GM19328 (cell line): ENCODE results near the gene ARHGEF40.

ENCODE experiments used
- ATAC-seq: cut with Tn5 transposase; IDR thresholded peaks from one replicate; pipeline ENCODE4 v1.9.1; 2021; ENCODE audit warnings: mild to moderate bottlenecking, moderate library complexity; ENCODE audit not compliant: unreplicated experiment

ARHGEF40 gene

DNA sequence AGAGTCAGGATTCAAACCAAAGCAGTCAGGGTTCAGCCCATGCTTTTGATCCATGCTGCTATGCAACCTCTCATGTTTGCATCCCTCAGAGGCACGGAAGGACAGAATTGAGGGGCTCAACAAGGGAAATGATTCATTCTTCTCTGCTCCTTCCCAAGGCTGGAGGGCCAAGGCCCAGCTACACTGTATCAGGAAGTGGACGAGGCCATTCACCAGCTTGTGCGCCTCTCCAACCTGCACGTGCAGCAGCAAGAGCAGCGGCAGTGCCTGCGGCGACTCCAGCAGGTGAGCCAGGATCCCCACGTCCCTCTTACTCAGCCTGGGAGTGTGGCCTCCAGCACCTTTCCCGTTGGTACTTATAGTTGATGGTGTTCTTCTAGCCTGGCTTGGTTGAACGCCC, 8.6 kb downstream of the ARHGEF40 start:
- ATAC-seq, result no peak

DNA sequence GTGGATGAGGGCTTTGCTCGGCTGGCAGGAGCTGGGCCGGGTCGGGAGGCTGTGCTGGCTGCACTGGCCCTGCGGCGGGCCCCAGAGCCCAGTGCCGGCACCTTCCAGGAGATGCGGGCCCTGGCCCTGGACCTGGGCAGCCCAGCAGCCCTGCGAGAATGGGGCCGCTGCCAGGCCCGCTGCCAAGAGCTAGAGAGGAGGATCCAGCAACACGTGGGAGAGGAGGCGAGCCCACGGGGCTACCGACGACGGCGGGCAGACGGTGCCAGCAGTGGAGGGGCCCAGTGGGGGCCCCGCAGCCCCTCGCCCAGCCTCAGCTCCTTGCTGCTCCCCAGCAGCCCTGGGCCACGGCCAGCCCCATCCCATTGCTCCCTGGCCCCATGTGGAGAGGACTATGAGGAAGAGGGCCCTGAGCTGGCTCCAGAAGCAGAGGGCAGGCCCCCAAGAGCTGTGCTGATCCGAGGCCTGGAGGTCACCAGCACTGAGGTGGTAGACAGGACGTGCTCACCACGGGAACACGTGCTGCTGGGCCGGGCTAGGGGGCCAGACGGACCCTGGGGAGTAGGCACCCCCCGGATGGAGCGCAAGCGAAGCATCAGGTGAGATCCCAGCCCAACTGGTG, 11.5 kb downstream of the ARHGEF40 start:
- no peak for ATAC-seq

DNA sequence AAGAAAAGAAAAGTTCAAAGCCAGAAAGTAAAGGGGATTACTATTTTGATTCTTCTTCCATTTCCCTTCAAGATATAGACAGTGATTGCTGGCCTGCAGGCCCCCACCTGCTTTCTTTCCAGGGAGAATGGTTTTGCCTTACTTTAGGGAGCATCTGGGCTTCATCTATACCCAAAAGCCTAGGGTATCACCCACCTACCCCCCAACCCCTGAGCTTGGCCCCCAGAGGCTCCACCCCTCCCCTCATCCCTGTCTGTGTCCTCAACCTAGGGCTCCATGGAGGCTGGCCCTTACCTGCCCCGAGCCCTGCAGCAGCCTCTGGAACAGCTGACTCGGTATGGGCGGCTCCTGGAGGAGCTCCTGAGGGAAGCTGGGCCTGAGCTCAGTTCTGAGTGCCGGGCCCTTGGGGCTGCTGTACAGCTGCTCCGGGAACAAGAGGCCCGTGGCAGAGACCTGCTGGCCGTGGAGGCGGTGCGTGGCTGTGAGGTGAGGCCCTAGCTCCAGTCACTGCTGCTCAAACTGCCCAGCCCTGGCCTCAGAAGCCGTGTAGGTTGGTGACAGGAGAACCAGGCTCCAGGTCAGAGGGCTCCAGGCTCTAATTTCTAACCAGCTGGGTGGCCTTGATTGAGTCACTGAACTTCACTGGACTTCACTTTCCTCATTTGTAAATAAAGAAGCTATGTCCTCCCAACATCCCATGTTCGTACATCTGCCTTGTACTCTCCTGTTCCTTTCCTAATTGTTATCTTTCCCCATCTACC, 13.6 kb downstream of the ARHGEF40 start:
- no peak for ATAC-seq

DNA sequence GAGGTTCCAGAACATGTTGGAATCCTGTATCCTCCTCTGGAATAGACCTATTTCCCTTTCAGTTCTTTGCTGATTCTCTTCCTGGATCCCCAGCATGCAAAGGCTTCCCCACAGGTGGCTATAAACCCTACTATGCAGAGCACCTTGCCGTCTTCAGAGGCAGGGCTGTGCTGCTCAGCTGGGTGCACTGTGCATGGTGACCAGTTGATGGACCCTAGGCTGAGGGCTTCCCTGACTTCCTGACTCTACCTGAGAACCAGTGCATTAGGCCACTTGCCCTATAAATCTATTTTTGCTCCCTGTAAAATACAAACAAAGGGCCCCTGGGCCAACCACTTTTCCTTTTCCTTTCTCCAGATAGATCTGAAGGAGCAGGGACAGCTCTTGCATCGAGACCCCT, 14.3 kb downstream of the ARHGEF40 start:
- ATAC-seq, result no peak

DNA sequence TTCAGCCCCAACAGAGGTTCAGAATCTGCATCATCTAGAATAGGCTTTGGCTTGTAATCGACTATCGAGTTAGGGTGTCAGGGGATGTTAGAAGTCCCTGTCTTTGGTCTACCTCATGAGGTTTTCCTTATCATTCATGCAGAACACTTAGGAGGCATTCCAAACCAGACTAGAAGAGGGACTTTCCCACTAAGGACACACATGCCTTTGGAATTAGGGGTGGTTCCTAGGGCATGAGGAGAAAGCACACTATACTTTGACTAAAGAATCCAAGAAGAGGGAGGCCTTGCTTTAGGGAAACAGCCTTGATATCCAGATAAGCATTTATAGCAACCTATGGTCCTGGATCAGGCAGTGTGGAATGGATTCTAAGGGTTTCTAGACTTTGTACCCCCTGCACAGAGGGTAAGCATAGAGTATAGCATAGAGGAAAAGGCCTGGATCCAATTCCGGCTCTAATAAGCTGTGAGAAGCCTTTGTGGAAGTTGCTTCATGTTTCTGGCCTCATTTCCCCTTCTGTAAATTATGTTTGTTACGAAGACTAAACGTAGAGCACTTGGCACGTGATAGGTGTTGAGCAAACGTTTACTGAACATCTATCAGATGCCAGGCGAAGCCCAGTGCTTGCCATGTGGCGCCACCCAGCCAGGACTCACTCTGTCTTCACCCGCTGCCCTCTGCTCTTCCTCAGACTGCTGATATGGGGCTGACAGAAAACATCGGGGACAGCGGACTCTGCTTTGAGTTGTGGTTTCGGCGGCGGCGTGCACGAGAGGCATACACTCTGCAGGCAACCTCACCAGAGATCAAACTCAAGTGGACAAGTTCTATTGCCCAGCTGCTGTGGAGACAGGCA, 15.1 kb downstream of the ARHGEF40 start:
- ATAC-seq, result no peak

DNA sequence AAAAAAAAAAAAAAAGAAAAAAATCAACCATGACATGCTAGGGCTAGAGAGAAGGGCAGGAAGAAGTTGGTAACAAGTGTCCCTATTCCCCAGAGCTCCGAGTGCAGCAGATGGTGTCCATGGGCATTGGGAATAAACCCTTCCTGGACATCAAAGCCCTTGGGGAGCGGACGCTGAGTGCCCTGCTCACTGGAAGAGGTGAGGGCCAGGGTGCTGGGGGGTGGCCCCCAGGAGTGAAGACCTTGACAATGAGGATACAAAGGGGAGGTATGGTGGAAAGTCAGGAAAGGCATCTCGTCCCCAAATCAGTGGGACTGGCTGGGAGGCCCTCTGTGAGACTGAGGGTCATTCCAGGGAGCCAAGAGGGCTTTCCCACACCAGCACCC, 16.8 kb downstream of the ARHGEF40 start:
- no peak for ATAC-seq

DNA sequence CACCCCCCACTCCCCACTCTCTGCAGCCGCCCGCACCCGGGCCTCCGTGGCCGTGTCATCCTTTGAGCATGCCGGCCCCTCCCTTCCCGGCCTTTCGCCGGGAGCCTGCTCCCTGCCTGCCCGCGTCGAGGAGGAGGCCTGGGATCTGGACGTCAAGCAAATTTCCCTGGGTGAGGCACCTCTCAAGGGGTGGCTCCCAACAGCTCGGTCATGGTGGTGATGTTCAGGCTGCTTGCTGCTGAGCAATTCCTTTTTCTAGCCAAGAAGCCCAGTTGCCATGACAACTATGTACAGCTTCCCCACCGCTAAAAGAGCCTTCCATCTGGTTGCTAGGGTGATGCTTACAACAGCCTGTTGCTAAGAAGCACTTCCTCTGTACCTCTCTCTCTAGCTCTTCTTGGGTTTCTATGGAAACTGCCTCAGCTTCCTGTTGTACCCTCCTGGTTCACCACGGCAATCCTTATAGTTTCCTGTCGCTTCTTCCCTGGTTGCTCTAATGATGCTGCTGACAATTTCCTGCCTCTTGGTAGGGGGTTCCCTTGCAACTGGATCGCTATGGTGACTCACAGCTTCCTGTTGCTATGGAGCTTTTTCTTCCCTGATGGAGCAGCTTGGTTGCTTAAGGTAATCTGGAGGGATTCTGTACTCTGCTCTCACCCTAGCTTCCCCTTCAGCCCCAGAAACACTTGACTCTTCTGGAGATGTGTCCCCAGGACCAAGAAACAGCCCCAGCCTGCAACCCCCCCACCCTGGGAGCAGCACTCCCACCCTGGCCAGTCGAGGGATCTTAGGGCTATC, 17.4 kb downstream of the ARHGEF40 start:
- ATAC-seq, result peak; percentile 61

DNA sequence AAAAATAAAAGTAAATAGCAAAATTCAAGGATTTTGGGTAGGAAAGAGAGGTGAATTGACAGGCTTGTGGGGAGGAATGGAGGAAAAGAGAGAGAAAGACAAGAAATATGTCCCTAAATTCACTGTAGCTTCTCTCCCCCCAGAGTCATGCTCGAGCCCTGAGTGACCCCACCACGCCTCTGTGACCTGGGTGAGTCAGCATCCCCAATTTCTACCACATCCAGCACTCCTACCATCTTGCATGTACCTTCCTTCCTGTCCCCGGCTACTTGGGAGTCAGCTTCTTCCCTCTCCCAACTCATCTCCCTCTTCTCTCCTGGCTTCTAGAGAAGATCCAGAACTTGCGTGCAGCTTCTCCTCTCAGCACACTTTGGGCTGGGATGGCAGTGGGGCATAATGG, 18.6 kb downstream of the ARHGEF40 start:
- no peak for ATAC-seq

DNA sequence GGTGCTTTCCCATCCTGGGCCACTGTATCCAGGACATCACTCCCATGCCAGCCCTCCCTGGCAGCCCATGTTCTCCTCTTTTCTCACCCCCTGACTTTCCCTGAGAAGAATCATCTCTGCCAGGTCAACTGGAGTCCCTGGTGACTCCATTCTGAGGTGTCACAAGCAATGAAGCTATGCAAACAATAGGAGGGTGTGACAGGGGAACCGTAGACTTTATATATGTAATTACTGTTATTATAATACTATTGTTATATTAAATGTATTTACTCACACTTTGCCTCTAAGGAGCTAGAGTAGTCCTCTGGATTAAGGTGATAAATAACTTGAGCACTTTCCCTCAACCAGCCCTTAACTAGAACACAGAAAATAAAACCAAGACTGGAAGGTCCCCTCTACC, 19.2 kb downstream of the ARHGEF40 start:
- no peak for ATAC-seq

DNA sequence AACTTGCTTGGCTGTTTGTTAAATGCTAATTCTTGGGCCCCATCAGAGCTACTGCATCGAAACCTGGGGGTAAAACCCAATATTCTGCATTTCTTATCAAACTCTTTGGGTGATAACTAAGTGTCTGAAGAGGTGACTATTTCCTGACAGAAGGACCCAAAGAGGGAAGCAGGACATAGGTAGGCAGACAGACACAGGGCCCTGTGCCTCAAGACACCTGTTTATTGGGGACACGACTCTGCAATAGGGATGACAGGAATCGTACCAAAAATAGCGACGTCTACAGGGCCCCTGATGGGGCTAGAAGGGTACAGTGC, 19.7 kb downstream of the ARHGEF40 start:
- ATAC-seq, result no peak

DNA sequence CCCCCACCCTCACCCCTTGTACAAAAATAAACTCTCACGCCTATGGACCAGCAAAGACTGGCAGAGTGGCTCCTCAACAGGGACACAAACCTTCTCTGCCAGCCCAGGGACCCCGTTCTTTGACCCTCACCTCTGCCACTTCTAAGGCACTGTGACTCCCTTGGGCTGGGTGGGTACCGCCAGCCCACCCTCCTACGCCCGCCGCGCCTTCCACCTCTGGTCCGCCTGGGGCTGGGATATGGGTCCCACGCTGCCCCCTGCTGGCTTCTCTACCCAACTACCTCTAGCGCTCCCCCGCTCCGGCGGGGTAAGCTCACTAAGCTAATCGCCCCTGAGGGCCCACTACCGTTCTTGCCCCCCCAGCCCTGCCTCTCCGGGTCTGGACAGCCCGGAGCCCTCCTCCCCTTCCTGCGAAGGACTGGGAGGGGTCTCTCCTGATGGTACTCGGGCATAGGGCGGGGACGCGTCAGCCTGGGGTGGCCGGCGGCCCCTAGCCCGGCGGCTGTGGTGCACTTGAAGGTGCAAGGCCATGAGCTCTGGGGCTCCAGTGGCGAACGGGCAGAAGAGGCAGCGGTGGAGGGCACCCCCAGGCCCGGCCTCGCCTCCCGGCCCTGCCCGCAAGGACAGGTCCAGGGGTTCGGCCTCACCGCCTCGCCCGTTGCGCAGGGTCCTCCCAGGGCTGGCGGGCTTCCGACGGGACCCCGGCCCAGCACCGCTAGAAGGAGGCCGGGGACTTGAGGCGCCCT, 20.3 kb downstream of the ARHGEF40 start:
- no peak for ATAC-seq

DNA sequence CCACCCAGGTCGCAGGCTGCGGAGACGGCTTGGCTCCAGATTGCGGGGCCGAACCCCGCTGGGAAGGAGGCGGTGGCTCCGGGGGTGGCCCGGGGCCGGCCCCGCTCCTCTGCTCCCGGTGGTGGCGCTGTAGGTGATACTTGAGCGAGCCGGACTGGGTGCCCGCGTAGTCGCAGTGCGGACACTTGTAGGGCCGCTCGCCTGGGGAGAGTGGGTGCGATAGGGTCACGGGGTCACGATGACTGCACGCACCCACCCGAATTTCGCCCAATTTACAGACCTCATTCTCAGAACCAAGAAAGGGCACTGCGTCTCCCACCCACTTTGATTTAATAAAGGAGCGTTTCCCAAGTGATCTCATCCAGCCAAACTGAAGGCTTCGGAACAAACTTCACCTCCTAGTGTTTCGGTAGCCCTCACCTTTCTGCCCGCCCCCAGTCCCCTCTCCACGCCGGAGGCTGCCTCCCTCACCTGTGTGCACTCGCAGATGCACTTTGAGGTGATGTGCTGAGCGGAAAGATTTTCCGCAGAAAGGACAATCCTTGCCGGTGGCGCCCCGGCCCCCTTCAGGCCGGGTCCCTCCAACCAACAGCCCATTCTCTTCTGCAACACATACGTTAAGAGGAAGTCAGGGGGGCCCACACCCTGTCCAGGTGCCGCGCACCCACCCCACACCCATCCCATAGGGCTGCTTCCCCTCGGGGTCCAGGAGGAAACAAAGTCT, 21.0 kb downstream of the ARHGEF40 start:
- ATAC-seq, result no peak

DNA sequence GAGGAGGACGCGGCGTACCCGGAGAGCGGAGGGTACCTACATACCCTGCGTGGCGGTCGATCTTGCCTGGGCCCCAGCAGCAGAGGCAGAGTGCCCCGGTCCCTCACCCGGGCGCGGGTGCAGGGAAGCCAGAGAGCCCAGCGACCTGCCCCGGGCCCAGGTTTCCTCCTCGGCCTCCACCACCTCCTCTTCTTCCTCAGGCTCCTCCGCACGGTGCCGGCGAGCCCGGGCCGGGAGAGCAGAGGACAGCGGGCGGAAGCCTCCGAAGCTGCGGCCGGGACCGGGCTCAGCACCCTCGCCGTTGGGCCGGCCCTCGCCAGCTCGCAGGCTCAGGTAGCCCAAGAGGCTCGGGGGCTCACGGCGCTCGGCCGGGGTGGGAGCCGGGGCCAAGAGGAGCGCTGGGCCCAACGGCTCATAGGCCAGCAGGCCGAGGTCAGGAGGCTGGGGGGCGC, 21.7 kb downstream of the ARHGEF40 start:
- ATAC-seq, result no peak

DNA sequence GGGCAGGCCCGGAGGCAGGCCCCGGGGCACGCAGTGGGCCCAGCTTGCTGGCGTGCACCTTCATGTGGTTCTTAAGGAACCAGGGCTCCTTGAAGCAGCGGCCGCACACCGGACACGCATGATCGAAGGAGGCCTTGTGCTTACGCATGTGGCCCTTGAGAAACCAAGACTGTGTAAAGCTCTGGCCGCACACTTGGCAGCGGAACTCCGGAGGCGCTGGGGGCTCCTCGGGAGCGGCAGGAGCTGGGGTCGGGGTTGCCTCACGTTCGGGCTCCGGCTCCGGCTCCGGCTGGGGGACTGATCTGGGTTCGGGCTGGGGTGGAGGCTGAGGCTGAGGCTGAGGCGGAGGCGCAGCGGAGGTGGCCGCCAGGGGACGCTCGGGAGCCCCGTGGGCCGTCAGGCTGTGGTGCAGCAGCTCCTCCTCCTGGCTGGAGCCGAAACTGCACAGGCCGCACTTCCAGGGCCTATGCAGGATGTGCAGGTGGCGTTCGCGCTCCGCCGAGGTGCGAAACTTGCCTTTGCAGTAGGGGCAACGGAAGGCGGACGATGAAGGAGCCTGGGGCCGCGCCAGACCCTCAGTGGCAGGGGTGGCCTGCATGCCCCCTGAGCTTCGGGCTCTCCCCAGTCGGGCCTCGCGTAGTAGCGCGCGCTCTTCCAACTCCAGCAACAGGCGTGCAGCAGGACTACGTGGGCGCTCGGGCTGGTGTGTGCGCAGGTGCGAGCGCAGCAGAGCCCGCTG, 22.3 kb downstream of the ARHGEF40 start:
- ATAC-seq, result peak; percentile 93

DNA sequence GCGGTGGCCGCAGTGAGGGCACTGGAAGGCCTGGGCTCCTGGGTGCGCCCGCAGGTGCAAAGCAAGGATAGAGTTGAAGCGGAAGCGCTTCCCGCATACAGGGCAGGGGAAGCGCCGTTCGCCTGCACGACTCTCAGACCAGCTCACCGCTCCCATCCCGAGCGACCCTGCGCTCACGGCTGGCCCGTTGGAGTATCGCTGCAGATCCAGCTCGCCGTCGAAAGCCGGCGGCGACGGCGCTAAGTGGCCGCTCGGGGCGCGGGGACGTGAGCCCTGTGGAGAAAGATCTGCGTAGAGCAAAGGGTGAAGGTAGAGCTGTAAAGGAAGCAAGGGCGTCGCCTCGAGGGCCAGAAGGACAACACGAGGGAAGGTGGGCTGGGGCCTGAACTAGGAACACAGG, 22.9 kb downstream of the ARHGEF40 start:
- no peak for ATAC-seq

DNA sequence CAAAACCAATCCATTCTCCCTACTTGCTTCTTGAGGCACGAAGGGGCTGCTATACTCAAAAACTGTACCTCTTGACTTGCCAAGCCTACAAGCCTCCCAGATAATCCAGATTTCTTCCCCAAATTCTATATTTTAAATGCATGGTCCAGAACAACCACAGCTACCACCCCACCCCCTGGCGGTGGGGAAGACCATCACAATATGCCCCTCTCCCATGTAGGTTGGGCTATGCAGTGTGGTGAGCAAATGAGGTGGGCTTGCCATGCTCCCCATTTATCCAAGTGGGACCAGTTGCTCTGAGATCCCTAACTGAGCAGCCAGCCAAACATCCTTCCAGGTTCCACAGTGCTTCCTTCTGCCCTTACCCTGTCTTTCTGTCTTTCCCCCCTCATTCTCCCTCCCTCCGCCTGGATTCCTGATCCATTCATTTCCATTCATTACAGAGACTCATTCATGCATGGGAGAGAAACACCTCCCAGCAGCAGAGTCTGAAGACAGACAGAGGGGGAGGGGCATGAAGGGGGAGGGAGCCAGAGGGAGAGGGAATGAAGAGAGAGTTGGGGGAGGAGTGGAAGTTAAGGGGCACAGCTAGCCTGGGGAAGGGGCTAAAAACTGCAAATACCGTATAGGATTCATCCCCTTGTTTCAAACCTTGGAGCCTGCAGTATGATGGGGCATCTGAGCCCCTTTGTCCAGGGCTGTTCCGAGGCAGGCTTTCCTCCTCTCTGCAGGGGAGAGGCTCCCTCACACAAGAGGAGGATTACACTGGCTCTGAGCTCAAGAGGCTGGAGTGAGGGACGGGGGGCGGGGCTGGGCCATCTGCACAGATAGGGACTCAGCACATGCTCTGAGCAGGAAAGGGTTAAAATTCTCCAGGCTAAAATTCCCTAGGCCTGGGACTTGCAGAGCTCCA, 23.9 kb downstream of the ARHGEF40 start:
- no peak for ATAC-seq

DNA sequence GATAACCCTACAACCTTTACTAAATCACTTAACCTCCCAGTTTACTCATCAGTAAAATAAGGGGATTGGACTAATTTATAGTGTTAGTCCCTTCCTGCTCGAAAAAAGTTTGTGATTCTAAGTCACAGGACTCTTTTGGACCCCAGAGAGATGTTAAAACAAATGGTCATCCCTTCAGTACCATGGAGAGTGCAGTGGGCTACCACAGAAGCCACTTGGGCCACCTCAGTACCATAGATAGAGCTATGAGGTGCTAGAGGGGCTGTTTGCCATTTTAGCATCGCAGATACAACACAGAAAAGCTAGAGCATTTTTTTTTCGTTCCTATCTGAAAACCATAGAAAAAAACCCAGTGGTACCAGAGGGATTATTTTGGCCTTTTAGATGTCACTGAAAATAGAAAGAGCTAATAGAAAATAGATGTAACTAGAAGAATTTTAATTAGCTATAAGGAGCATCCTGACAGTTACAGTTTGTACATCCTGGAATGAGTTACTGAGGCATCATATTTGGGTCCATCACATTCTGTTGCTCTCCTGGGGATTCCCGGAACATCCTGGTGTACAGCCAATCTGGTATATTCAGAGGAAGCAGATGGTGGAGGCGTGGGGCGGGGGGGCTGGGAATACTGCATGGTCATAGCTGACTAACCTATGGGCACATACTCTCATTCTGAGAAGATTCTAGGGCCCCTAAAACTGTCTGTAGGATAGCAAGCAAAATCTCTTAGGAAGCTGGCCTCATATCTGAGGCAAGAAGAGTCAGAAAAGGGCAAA, 25.5 kb downstream of the ARHGEF40 start:
- no peak for ATAC-seq
